ENCODE data around the gene RACGAP1.
"Not testable (repeated sequence)": the region's sequence is repeated elsewhere in the genome, so short reads cannot be mapped to it uniquely, and the experiment has no call there.

RACGAP1 gene

GRCh38 chr12:50013361-50014147 lies 11.7 kb downstream of the RACGAP1 start:
- no peak overlapping the region for H3K4me3 ChIP-seq (ENCODE audit: extremely low read depth, insufficient read depth, low read length, poor library complexity, severe bottlenecking)
- peaks cover 71% of the 10 kb centered on the region for H3K36me3 ChIP-seq (ENCODE audit: control insufficient read depth, insufficient read depth, low read length)
- H3K9me3 ChIP-seq (ENCODE audit: control insufficient read depth, low read length) = no peaks in the 10 kb centered on the region
- no peak overlapping the region for H3K27ac ChIP-seq (ENCODE audit: low read depth, low read length, severe bottlenecking)
- H3K4me1 ChIP-seq (ENCODE audit: control insufficient read depth, insufficient read depth, low read length, poor library complexity, severe bottlenecking) = no peaks in the 10 kb centered on the region
- WGBS, 2 experiments (ENCODE audit: insufficient coverage in 2 of 2) = 100% methylated on average over 2 of the region's 2 CpGs

- H3K4me3 ChIP-seq (ENCODE audit: extremely low read depth, insufficient read depth, low read length, poor library complexity, severe bottlenecking) = no peak overlapping the region
- H3K27ac ChIP-seq (ENCODE audit: low read depth, low read length, severe bottlenecking) = no peak overlapping the region
- peaks cover 72% of the 10 kb centered on the region for H3K36me3 ChIP-seq (ENCODE audit: control insufficient read depth, insufficient read depth, low read length)
- WGBS, 2 experiments (ENCODE audit: insufficient coverage in 2 of 2) = no CpG with 5 or more reads among the region's 1 CpG
- no peaks in the 10 kb centered on the region for H3K9me3 ChIP-seq (ENCODE audit: control insufficient read depth, low read length)
- H3K4me1 ChIP-seq (ENCODE audit: control insufficient read depth, insufficient read depth, low read length, poor library complexity, severe bottlenecking) = peaks cover 4% of the 10 kb centered on the region
These were observed 18.4 kb downstream of the RACGAP1 start for GRCh38 chr12:50006754-50007442.

- Histone ChIP-seq H3K27ac (ENCODE audit: low read depth, low read length, severe bottlenecking) (no peak overlapping the region), H3K4me3 (ENCODE audit: extremely low read depth, insufficient read depth, low read length, poor library complexity, severe bottlenecking) (no peak overlapping the region), H3K4me1 (ENCODE audit: control insufficient read depth, insufficient read depth, low read length, poor library complexity, severe bottlenecking) (peaks cover 4% of the 10 kb centered on the region), H3K36me3 (ENCODE audit: control insufficient read depth, insufficient read depth, low read length) (peaks cover 75% of the 10 kb centered on the region), H3K9me3 (ENCODE audit: control insufficient read depth, low read length) (no peaks in the 10 kb centered on the region)
- WGBS, 2 experiments (ENCODE audit: insufficient coverage in 2 of 2) = 87 to 100% methylated on average over 5 of the region's 7 CpGs
These were observed 19.0 kb downstream of the RACGAP1 start for GRCh38 chr12:50006280-50006679.

GRCh38 chr12:50005175-50005574 lies 20.1 kb downstream of the RACGAP1 start:
- H3K9me3 ChIP-seq (ENCODE audit: control insufficient read depth, low read length) = no peaks in the 10 kb centered on the region
- 94 to 98% methylated on average over 3 of the region's 3 CpGs for WGBS, 2 experiments (ENCODE audit: insufficient coverage in 2 of 2)
- peaks cover 77% of the 10 kb centered on the region for H3K36me3 ChIP-seq (ENCODE audit: control insufficient read depth, insufficient read depth, low read length)
- H3K4me3 ChIP-seq (ENCODE audit: extremely low read depth, insufficient read depth, low read length, poor library complexity, severe bottlenecking) = no peak overlapping the region
- H3K4me1 ChIP-seq (ENCODE audit: control insufficient read depth, insufficient read depth, low read length, poor library complexity, severe bottlenecking) = peaks cover 4% of the 10 kb centered on the region
- H3K27ac ChIP-seq (ENCODE audit: low read depth, low read length, severe bottlenecking) = no peak overlapping the region

- Histone ChIP-seq H3K4me1 (ENCODE audit: control insufficient read depth, insufficient read depth, low read length, poor library complexity, severe bottlenecking) (peaks cover 4% of the 10 kb centered on the region), H3K36me3 (ENCODE audit: control insufficient read depth, insufficient read depth, low read length) (peaks cover 75% of the 10 kb centered on the region), H3K9me3 (ENCODE audit: control insufficient read depth, low read length) (no peaks in the 10 kb centered on the region), H3K27ac (ENCODE audit: low read depth, low read length, severe bottlenecking) (no peak overlapping the region), H3K4me3 (ENCODE audit: extremely low read depth, insufficient read depth, low read length, poor library complexity, severe bottlenecking) (no peak overlapping the region)
These were observed 20.6 kb downstream of the RACGAP1 start for GRCh38 chr12:50004696-50005095.

- no CpG with 5 or more reads among the region's 2 CpGs for WGBS, 2 experiments (ENCODE audit: insufficient coverage in 2 of 2)
These were observed 21.7 kb downstream of the RACGAP1 start for GRCh38 chr12:50003595-50003994.

GRCh38 chr12:49998453-49998852 lies 26.8 kb downstream of the RACGAP1 start:
- 73 to 100% methylated on average over 2 of the region's 2 CpGs for WGBS, 2 experiments (ENCODE audit: insufficient coverage in 2 of 2)
- Histone ChIP-seq H3K27ac (ENCODE audit: low read depth, low read length, severe bottlenecking) (no peak overlapping the region), H3K4me1 (ENCODE audit: control insufficient read depth, insufficient read depth, low read length, poor library complexity, severe bottlenecking) (no peaks in the 10 kb centered on the region), H3K36me3 (ENCODE audit: control insufficient read depth, insufficient read depth, low read length) (peaks cover 91% of the 10 kb centered on the region), H3K9me3 (ENCODE audit: control insufficient read depth, low read length) (no peaks in the 10 kb centered on the region), H3K4me3 (ENCODE audit: extremely low read depth, insufficient read depth, low read length, poor library complexity, severe bottlenecking) (no peak overlapping the region)

More at GRCh38 chr12:50003595-50003994, 21.7 kb downstream of the RACGAP1 start:
- Histone ChIP-seq H3K36me3 (ENCODE audit: control insufficient read depth, insufficient read depth, low read length) (peaks cover 77% of the 10 kb centered on the region), H3K27ac (ENCODE audit: low read depth, low read length, severe bottlenecking) (no peak overlapping the region), H3K9me3 (ENCODE audit: control insufficient read depth, low read length) (no peaks in the 10 kb centered on the region), H3K4me1 (ENCODE audit: control insufficient read depth, insufficient read depth, low read length, poor library complexity, severe bottlenecking) (peaks cover 4% of the 10 kb centered on the region), H3K4me3 (ENCODE audit: extremely low read depth, insufficient read depth, low read length, poor library complexity, severe bottlenecking) (no peak overlapping the region)

GRCh38 chr12:49990273-49990672 lies 35.0 kb downstream of the RACGAP1 start:
- Histone ChIP-seq H3K9me3 (ENCODE audit: control insufficient read depth, low read length) (no peaks in the 10 kb centered on the region), H3K4me3 (ENCODE audit: extremely low read depth, insufficient read depth, low read length, poor library complexity, severe bottlenecking) (no peak overlapping the region), H3K27ac (ENCODE audit: low read depth, low read length, severe bottlenecking) (no peak overlapping the region), H3K4me1 (ENCODE audit: control insufficient read depth, insufficient read depth, low read length, poor library complexity, severe bottlenecking) (peaks cover 10% of the 10 kb centered on the region), H3K36me3 (ENCODE audit: control insufficient read depth, insufficient read depth, low read length) (peaks cover 91% of the 10 kb centered on the region)
- WGBS, 2 experiments (ENCODE audit: insufficient coverage in 2 of 2) = 100% methylated on average over 1 of the region's 4 CpGs; no CpG with 5 or more reads in 1 of the 2 experiments

- peaks cover 84% of the 10 kb centered on the region for H3K36me3 ChIP-seq (ENCODE audit: control insufficient read depth, insufficient read depth, low read length)
- 100% methylated on average over 1 of the region's 2 CpGs; no CpG with 5 or more reads in 1 of the 2 experiments for WGBS, 2 experiments (ENCODE audit: insufficient coverage in 2 of 2)
- H3K9me3 ChIP-seq (ENCODE audit: control insufficient read depth, low read length); H3K27ac ChIP-seq (ENCODE audit: low read depth, low read length, severe bottlenecking); H3K4me3 ChIP-seq (ENCODE audit: extremely low read depth, insufficient read depth, low read length, poor library complexity, severe bottlenecking): not testable (repeated sequence)
- peaks cover 18% of the 10 kb centered on the region for H3K4me1 ChIP-seq (ENCODE audit: control insufficient read depth, insufficient read depth, low read length, poor library complexity, severe bottlenecking)
These were observed 35.9 kb downstream of the RACGAP1 start for GRCh38 chr12:49989400-49989799.

- Histone ChIP-seq H3K27ac (ENCODE audit: low read depth, low read length, severe bottlenecking) (no peak overlapping the region), H3K36me3 (ENCODE audit: control insufficient read depth, insufficient read depth, low read length) (peaks cover 67% of the 10 kb centered on the region), H3K4me3 (ENCODE audit: extremely low read depth, insufficient read depth, low read length, poor library complexity, severe bottlenecking) (no peak overlapping the region), H3K4me1 (ENCODE audit: control insufficient read depth, insufficient read depth, low read length, poor library complexity, severe bottlenecking) (peaks cover 30% of the 10 kb centered on the region), H3K9me3 (ENCODE audit: control insufficient read depth, low read length) (no peaks in the 10 kb centered on the region)
- 89 to 91% methylated on average over 4 of the region's 4 CpGs for WGBS, 2 experiments (ENCODE audit: insufficient coverage in 2 of 2)
These were observed 37.5 kb downstream of the RACGAP1 start for GRCh38 chr12:49987625-49988303.
